IMR-90 (cell line): ENCODE results near the gene TENM3. TPM values are rescaled to one million over a fixed set of nuclear protein-coding genes. Genes with fewer than 3 reads are reported as not detected.

ENCODE experiments used
- ATAC-seq: fragments of 200-7000 bp; cut with Tn5 transposase; 2 replicates; pipeline ENCODE4 v1.9.1; 2020; ENCODE audit warnings: low read depth, mild to moderate bottlenecking, moderate library complexity
- BruUV-seq: library from RNA; stranded (reverse); fragments of 400-500 nt; replicated peaks from 2 replicates; lab custom pipeline; 2021; lab: Mats Ljungman, UMichigan
- CTCF ChIA-PET: fragments of 300-600 bp; formaldehyde crosslinking; extraction: SDS; loops from one replicate; lab custom pipeline; 2021; ENCODE audit warnings: antibody characterized with exemption; lab: Yijun Ruan, JAX
- POLR2A ChIA-PET: fragments of 300-600 bp; sonication (Branson Sonifier 250); formaldehyde crosslinking; loops from one replicate; lab custom pipeline; 2022; ENCODE audit warnings: antibody characterized with exemption; ENCODE audit not compliant: unreplicated experiment; lab: Charles Lee
- DNase-seq: peaks from one replicate; pipeline ENCODE4 v3.0.0; 2013
- H2AFZ ChIP-seq: replicated peaks from 2 replicates; pipeline ENCODE3; 2013; ENCODE audit warnings: low read length, mild to moderate bottlenecking; ENCODE audit not compliant: poor library complexity
- H2AK5ac ChIP-seq: 2 replicates; pipeline ENCODE4 v1.6.1; 2013; ENCODE audit warnings: low read depth, low read length, inconsistent platforms
- H2AK9ac ChIP-seq: replicated peaks from 2 replicates; pipeline ENCODE3; 2013; ENCODE audit warnings: mild to moderate bottlenecking, low read depth, low read length, moderate library complexity; ENCODE audit not compliant: poor library complexity
- H2BK120ac ChIP-seq: 2 replicates; pipeline ENCODE4 v1.6.1; 2013; ENCODE audit warnings: low read depth, low read length, inconsistent platforms
- H2BK15ac ChIP-seq: 3 replicates; pipeline ENCODE4 v1.6.1; 2013; ENCODE audit warnings: low read depth, low read length, inconsistent platforms
- H2BK20ac ChIP-seq: 2 replicates; pipeline ENCODE4 v1.6.1; 2013; ENCODE audit warnings: low read depth, mild to moderate bottlenecking, inconsistent platforms, low read length, moderate library complexity
- H2BK5ac ChIP-seq: 2 replicates; pipeline ENCODE4 v1.6.1; 2013; ENCODE audit warnings: mild to moderate bottlenecking, low read depth, low read length, inconsistent platforms; ENCODE audit not compliant: poor library complexity, severe bottlenecking
- H3K14ac ChIP-seq: replicated peaks from 2 replicates; pipeline ENCODE4 v1.6.1; 2013; ENCODE audit warnings: low read depth, low read length, inconsistent platforms
- H3K18ac ChIP-seq: 2 replicates; pipeline ENCODE4 v1.6.1; 2013; ENCODE audit warnings: low read depth, low read length, control low read depth
- H3K23ac ChIP-seq: 2 replicates; pipeline ENCODE4 v1.6.1; 2013; ENCODE audit warnings: low read depth, low read length, inconsistent platforms
- H3K27ac ChIP-seq: 2 replicates; pipeline ENCODE4 v1.5.1; 2013; ENCODE audit warnings: mild to moderate bottlenecking, control low read depth, low read length; ENCODE audit not compliant: insufficient read depth
- H3K27me3 ChIP-seq: 2 replicates; pipeline ENCODE4 v1.6.1; 2013; ENCODE audit warnings: low read length; ENCODE audit not compliant: control insufficient read depth, insufficient read depth
- H3K36me3 ChIP-seq: 2 replicates; pipeline ENCODE4 v1.6.1; 2013; ENCODE audit warnings: low read length, mixed read lengths; ENCODE audit not compliant: control insufficient read depth, insufficient read depth
- H3K4ac ChIP-seq: 2 replicates; pipeline ENCODE4 v1.6.1; 2013; ENCODE audit warnings: low read depth, low read length, inconsistent platforms
- H3K4me1 ChIP-seq: 2 replicates; pipeline ENCODE4 v1.6.1; 2013; ENCODE audit warnings: low read length, mixed read lengths; ENCODE audit not compliant: control insufficient read depth, insufficient read depth
- H3K4me2 ChIP-seq: 2 replicates; pipeline ENCODE4 v1.6.1; 2013; ENCODE audit warnings: low read depth, mild to moderate bottlenecking, control low read depth, low read length, moderate library complexity
- H3K4me3 ChIP-seq: 2 replicates; pipeline ENCODE4 v1.5.1; 2013; ENCODE audit warnings: low read depth, mild to moderate bottlenecking, control low read depth, low read length, moderate library complexity; ENCODE audit not compliant: insufficient read depth
- H3K56ac ChIP-seq: 2 replicates; pipeline ENCODE4 v1.6.1; 2013; ENCODE audit warnings: low read length, inconsistent platforms; ENCODE audit not compliant: insufficient read depth; ENCODE audit errors: extremely low read depth
- H3K79me1 ChIP-seq, 2 experiments: 2 replicates each; pipeline ENCODE4 v1.6.1; 2013; ENCODE audit warnings: low read length in 2 of 2, inconsistent platforms in 1 of 2, low read depth in 1 of 2
- H3K9ac ChIP-seq: 2 replicates; pipeline ENCODE4 v1.6.1; 2013; ENCODE audit warnings: low read depth, low read length, control low read depth
- H3K9me1 ChIP-seq: 2 replicates; pipeline ENCODE4 v1.6.1; 2013; ENCODE audit warnings: low read length, inconsistent platforms; ENCODE audit not compliant: insufficient read depth
- H3K9me3 ChIP-seq: 2 replicates; pipeline ENCODE4 v1.6.1; 2013; ENCODE audit warnings: low read length; ENCODE audit not compliant: control insufficient read depth, insufficient read depth
- H4K20me1 ChIP-seq: 2 replicates; pipeline ENCODE4 v1.6.1; 2013; ENCODE audit warnings: low read length, inconsistent platforms; ENCODE audit not compliant: insufficient read depth
- H4K5ac ChIP-seq: 2 replicates; pipeline ENCODE4 v1.6.1; 2013; ENCODE audit warnings: mild to moderate bottlenecking, low read depth, low read length, control low read depth
- H4K8ac ChIP-seq, 2 experiments: 2 replicates each; pipeline ENCODE4 v1.6.1; 2013; ENCODE audit warnings: low read depth in 2 of 2, low read length in 2 of 2, control low read depth in 1 of 2, inconsistent platforms in 1 of 2
- H4K91ac ChIP-seq: 2 replicates; pipeline ENCODE4 v1.6.1; 2013; ENCODE audit warnings: low read depth, low read length, inconsistent platforms; ENCODE audit not compliant: insufficient read depth
- CEBPB ChIP-seq: IDR thresholded peaks from 2 replicates; pipeline ENCODE4 v1.6.1; 2012; ENCODE audit warnings: low read depth, low read length, improper control_type of control experiment
- POLR2A ChIP-seq: IDR thresholded peaks from 2 replicates; pipeline ENCODE4 v1.6.1; 2012; ENCODE audit warnings: mild to moderate bottlenecking, low read depth, low read length
- RAD21 ChIP-seq: IDR thresholded peaks from 2 replicates; pipeline ENCODE4 v1.6.1; 2012; ENCODE audit warnings: low read length, improper control_type of control experiment
- RCOR1 ChIP-seq: IDR thresholded peaks from 2 replicates; pipeline ENCODE4 v1.6.1; 2012; ENCODE audit warnings: mild to moderate bottlenecking, low read length, improper control_type of control experiment; ENCODE audit not compliant: insufficient replicate concordance
- RFX5 ChIP-seq: IDR thresholded peaks from 2 replicates; pipeline ENCODE4 v1.8.0; 2012; ENCODE audit warnings: low read depth, mild to moderate bottlenecking, low read length, moderate library complexity
- SMC3 ChIP-seq: fragments of 150-350 bp; IDR thresholded peaks from 2 replicates; pipeline ENCODE4 v1.6.1; 2016; ENCODE audit warnings: low read depth, mild to moderate bottlenecking, antibody characterized with exemption, low read length, moderate library complexity
- WGBS, 2 experiments: methylation state at CpG; one replicate each; pipeline versions ENCODE4 v1.1.5 to v1.1.7; 2013; ENCODE audit warnings: missing lambda C conversion rate in 2 of 2; ENCODE audit not compliant: insufficient read length in 1 of 2; ENCODE audit errors: extremely low coverage in 2 of 2; 5-methylcytosine and 5-hydroxymethylcytosine counted together
- dilution Hi-C: fragments of 300-500 bp; cut with HindIII; formaldehyde crosslinking; loops from one replicate; pipeline ENCODE4 v1.14.3; 2018; ENCODE audit warnings: low sequenced_read_pairs; ENCODE audit not compliant: unreplicated experiment
- in situ Hi-C: fragments of 300-500 bp; cut with MboI; formaldehyde crosslinking; loops from 3 replicates; pipeline ENCODE4 v1.14.3; 2019; ENCODE audit warnings: low sequenced_read_pairs, inconsistent platforms, mixed read lengths
- intact Hi-C: fragments of 100-400 bp; cut with micrococcal nuclease; formaldehyde crosslinking; loops from 2 replicates; pipeline ENCODE4 v1.10.0; 2022
- polyA plus RNA-seq, 3 experiments: library from polyadenylated mRNA; depleted of rRNA; stranded (reverse); fragments of >200 nt; gene quantifications; 2 replicates each; pipeline ENCODE4 v1.2.3, GENCODE V29; 2012; ENCODE audit warnings: low replicate concordance in 1 of 3
- total RNA-seq: library from RNA; depleted of rRNA; stranded (reverse); fragments of >200 nt; gene quantifications from 2 replicates; pipeline ENCODE4 v1.2.3, GENCODE V29; 2012
- TF ChIP-seq, protein P1 (sequence below): fragments of 150-350 bp; IDR thresholded peaks from 2 replicates; pipeline ENCODE4 v1.6.1; 2017; ENCODE audit warnings: mild to moderate bottlenecking, antibody characterized with exemption, low read length, low read depth

The TENM3 gene
- total and polyA plus RNA-seq, 2 of the 4 experiments (the other 2 are of a cell fraction) = 29.9 to 173 TPM

GRCh38 chr4:182350041-182350440 lies 106.8 kb downstream of the TENM3 start:
- TF ChIP-seq RCOR1 = no peak
- no peak for TF ChIP-seq RAD21
- no peak for TF ChIP-seq POLR2A
- no peak for TF ChIP-seq CEBPB
- TF ChIP-seq RFX5 = no peak
- TF ChIP-seq SMC3 = no peak
- TF ChIP-seq, protein P1, sequence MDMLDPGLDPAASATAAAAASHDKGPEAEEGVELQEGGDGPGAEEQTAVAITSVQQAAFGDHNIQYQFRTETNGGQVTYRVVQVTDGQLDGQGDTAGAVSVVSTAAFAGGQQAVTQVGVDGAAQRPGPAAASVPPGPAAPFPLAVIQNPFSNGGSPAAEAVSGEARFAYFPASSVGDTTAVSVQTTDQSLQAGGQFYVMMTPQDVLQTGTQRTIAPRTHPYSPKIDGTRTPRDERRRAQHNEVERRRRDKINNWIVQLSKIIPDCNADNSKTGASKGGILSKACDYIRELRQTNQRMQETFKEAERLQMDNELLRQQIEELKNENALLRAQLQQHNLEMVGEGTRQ = no peak
- Histone ChIP-seq H3K56ac (no peak overlapping the region), H3K4me1 (no peaks in the 10 kb centered on the region), H3K27ac (no peak overlapping the region), H3K27me3 (no peaks in the 10 kb centered on the region), H4K5ac (no peak overlapping the region), H2BK120ac (no peak overlapping the region), H2AK5ac (no peak overlapping the region), H3K18ac (no peak overlapping the region), H3K4me2 (no peak overlapping the region), H3K9me3 (no peaks in the 10 kb centered on the region), H3K4me3 (no peak overlapping the region), H4K8ac (no peak overlapping the region), H2AFZ (no peak overlapping the region), H3K9ac (no peak overlapping the region), H3K9me1 (no peaks in the 10 kb centered on the region; the same call in 1 of the 2 replicates), H4K20me1 (no peaks in the 10 kb centered on the region), H2BK20ac (no peak overlapping the region), H2AK9ac (no peak overlapping the region), H3K4ac (no peak overlapping the region), H3K36me3 (no peaks in the 10 kb centered on the region), H3K23ac (no peak overlapping the region), H4K91ac (no peak overlapping the region), H3K79me1 (no peaks in the 10 kb centered on the region), H3K14ac (no peak overlapping the region), H2BK5ac (no peak overlapping the region), H2BK15ac (no peak overlapping the region)
- no peak for ATAC-seq
- in situ Hi-C loops (no loop called here), dilution Hi-C loops (no loop called here), intact Hi-C loops (no loop called here)
- DNase-seq = no peak
- BruUV-seq = no TSS peak
- WGBS, 2 experiments = no CpG with 5 or more reads among the region's 3 CpGs
- POLR2A ChIA-PET = no interaction called here
- CTCF ChIA-PET = no interaction called here
